ENCODE results near the gene RNF220.

GRCh38 chr1:44581205-44581604, 176.2 kb downstream of the RNF220 start:
- TF ChIP-seq POLR2A (IDR thresholded peaks at IDR 0.05) (no peak), CTCF (IDR thresholded peaks at IDR 0.05) (no peak), EP300 (IDR thresholded peaks at IDR 0.05) (no peak), POLR2AphosphoS5 (IDR thresholded peaks at IDR 0.05) (no peak)
